GM12878 (cell line): ENCODE data around the gene TMEM175. TPM values are rescaled to one million over a fixed set of nuclear protein-coding genes. Genes with fewer than 3 reads are reported as not detected.
A peak's percentile ranks its signal among the peaks of the same experiment; 100 is the strongest.
"Not testable (repeated sequence)": the region's sequence is repeated elsewhere in the genome, so short reads cannot be mapped to it uniquely, and the experiment has no call there.

ENCODE experiments used
- ATAC-seq: fragments of 200-7000 bp; cut with Tn5 transposase; 3 replicates; pipeline ENCODE4 v1.9.1; 2020; ENCODE audit warnings: mild to moderate bottlenecking, moderate library complexity
- BruUV-seq: library from RNA; stranded (reverse); fragments of 400-500 nt; replicated peaks from 2 replicates; lab custom pipeline; 2021; lab: Mats Ljungman, UMichigan
- CTCF ChIA-PET: fragments of 300-600 bp; sonication (Branson Sonifier 250); formaldehyde crosslinking; extraction: SDS; loops from one replicate; lab custom pipeline; 2021; ENCODE audit warnings: inconsistent platforms; lab: Yijun Ruan, JAX
- POLR2A ChIA-PET: fragments of 350-600 bp; formaldehyde crosslinking; extraction: SDS; loops from one replicate; lab custom pipeline; 2021; ENCODE audit warnings: inconsistent platforms; lab: Charles Lee
- RAD21 ChIA-PET: fragments of 300-600 bp; sonication (Branson Sonifier 250); formaldehyde crosslinking; loops from one replicate; lab custom pipeline; 2023; ENCODE audit warnings: antibody characterized with exemption; ENCODE audit not compliant: unreplicated experiment; lab: Charles Lee
- SMC1A ChIA-PET: fragments of 300-600 bp; sonication (Branson Sonifier 250); formaldehyde crosslinking; loops from one replicate; lab custom pipeline; 2023; ENCODE audit not compliant: unreplicated experiment, uncharacterized antibody; lab: Charles Lee
- DNase-seq: peaks from one replicate; pipeline ENCODE4 v3.0.0-alpha.2; 2011; ENCODE audit warnings: low read depth, low spot score
- FAIRE-seq: peaks from 3 replicates; lab custom pipeline; 2011; peaks lifted over from hg19 to GRCh38; lab: Jason Lieb, UNC
- H2AFZ ChIP-seq: 2 replicates; pipeline ENCODE4 v1.6.0; 2011; ENCODE audit warnings: low read depth, low read length, control low read depth; ENCODE audit not compliant: control insufficient read depth
- H3K27ac ChIP-seq: 2 replicates; pipeline ENCODE4 v1.5.1; 2011; ENCODE audit warnings: control low read depth; ENCODE audit not compliant: control insufficient read depth, insufficient read depth
- H3K27me3 ChIP-seq, 2 experiments: replicated peaks in 1 of 2; 2 replicates each; pipeline versions ENCODE4 v1.6.0 to v1.6.1; 2011; ENCODE audit warnings: low read length in 1 of 2; ENCODE audit not compliant: control insufficient read depth in 2 of 2, insufficient read depth in 2 of 2
- H3K36me3 ChIP-seq, 2 experiments: 2 replicates each; pipeline ENCODE4 v1.5.1; 2011; ENCODE audit warnings: low read length in 1 of 2; ENCODE audit not compliant: control insufficient read depth in 2 of 2, insufficient read depth in 2 of 2
- H3K4me1 ChIP-seq: 2 replicates; pipeline ENCODE4 v1.6.1; 2011; ENCODE audit warnings: mild to moderate bottlenecking, low read length, moderate library complexity, mixed read lengths; ENCODE audit not compliant: control insufficient read depth, insufficient read depth
- H3K4me2 ChIP-seq: 2 replicates; pipeline ENCODE4 v1.6.0; 2011; ENCODE audit warnings: control low read depth; ENCODE audit not compliant: control insufficient read depth, insufficient read depth
- H3K4me3 ChIP-seq: fragments of 200-600 bp; sonication (generic); 2 replicates; pipeline ENCODE4 v1.5.1; 2016
- H3K79me2 ChIP-seq: 2 replicates; pipeline ENCODE4 v1.6.0; 2011; ENCODE audit warnings: low read length; ENCODE audit not compliant: control insufficient read depth, insufficient read depth
- H3K9ac ChIP-seq: 2 replicates; pipeline ENCODE4 v1.8.0; 2011; ENCODE audit warnings: low read length, control low read depth, mixed read lengths; ENCODE audit not compliant: control insufficient read depth, insufficient read depth
- H3K9me3 ChIP-seq: replicated peaks from 3 replicates; pipeline ENCODE4 v1.5.1; 2011; ENCODE audit warnings: mild to moderate bottlenecking, low read length; ENCODE audit not compliant: control insufficient read depth, insufficient read depth
- H4K20me1 ChIP-seq: 2 replicates; pipeline ENCODE4 v1.6.0; 2011; ENCODE audit not compliant: control insufficient read depth, insufficient read depth
- CBFB ChIP-seq: IDR thresholded peaks from 2 replicates; pipeline ENCODE4 v1.6.1; 2016; ENCODE audit warnings: antibody characterized with exemption, low read depth
- CTCF ChIP-seq, 3 experiments: IDR thresholded peaks in 2 of 3; conservative IDR thresholded peaks in 1 of 3; 2 replicates each; pipeline ENCODE4 v1.5.1; 2011; ENCODE audit warnings: low read depth in 3 of 3, low read length in 3 of 3, mild to moderate bottlenecking in 3 of 3, control low read depth in 2 of 3, moderate library complexity in 2 of 3, inconsistent platforms in 1 of 3, mixed read lengths in 1 of 3; ENCODE audit not compliant: control insufficient read depth in 2 of 3, insufficient read depth in 1 of 3; ENCODE audit errors: extremely low read depth in 1 of 3
- HDGF ChIP-seq: fragments of 450-650 bp; IDR thresholded peaks from 2 replicates; pipeline ENCODE4 v1.6.1; 2016; ENCODE audit warnings: antibody characterized with exemption
- MEF2B ChIP-seq: fragments of 450-650 bp; IDR thresholded peaks from 2 replicates; pipeline ENCODE4 v1.6.1; 2018; ENCODE audit warnings: mild to moderate bottlenecking, moderate library complexity; ENCODE audit not compliant: partially characterized antibody, poor library complexity, severe bottlenecking
- RAD21 ChIP-seq: IDR thresholded peaks from 2 replicates; pipeline ENCODE4 v1.6.1; 2011; ENCODE audit warnings: mild to moderate bottlenecking, low read depth, low read length, moderate library complexity; ENCODE audit not compliant: insufficient read depth
- SREBF1 ChIP-seq: IDR thresholded peaks from 2 replicates; pipeline ENCODE4 v1.6.1; 2012; ENCODE audit warnings: mild to moderate bottlenecking, low read length
- WGBS: methylation state at CpG from one replicate; pipeline ENCODE4 v1.1.6; 2016; ENCODE audit warnings: low lambda C conversion rate; ENCODE audit not compliant: insufficient replicate concordance, insufficient coverage; ENCODE audit errors: missing lambda C conversion rate; 5-methylcytosine and 5-hydroxymethylcytosine counted together
- in situ Hi-C: fragments of 300-500 bp; cut with MboI; formaldehyde crosslinking; loops from 9 replicates; pipeline ENCODE4 v1.14.3; 2018; ENCODE audit warnings: mixed read lengths
- intact Hi-C: fragments of 100-400 bp; cut with micrococcal nuclease; formaldehyde crosslinking; loops from one replicate; pipeline ENCODE4 v1.14.2; 2022; ENCODE audit not compliant: unreplicated experiment
- polyA plus RNA-seq, 11 experiments: library from polyadenylated mRNA; depleted of rRNA in 4 of 11; unstranded in 6 of 11; stranded (reverse) in 5 of 11; fragments of >200 nt; fragmentation: Nextera tagmentation in 4 of 11; fragmentation: Illumina TruSeq in 1 of 11; extraction: Ambion mirVana in 4 of 11; extraction: Trizol in 1 of 11; gene quantifications; 1 replicate in 1 of 11; 2 replicates in 10 of 11; pipeline versions ENCODE4 v1.2.1 to v1.2.3, GENCODE V29; 2011 to 2016; ENCODE audit warnings: inconsistent platforms in 2 of 11, missing spikeins in 2 of 11, low read depth in 1 of 11
- total RNA-seq, 4 experiments: library from RNA; depleted of rRNA in 3 of 4; stranded (reverse); fragments of >200 nt in 3 of 4; fragmentation: Illumina TruSeq in 1 of 4; extraction: Trizol in 1 of 4; gene quantifications; 2 replicates each; pipeline versions ENCODE4 v1.2.1 to v1.2.3, GENCODE V29; 2013 to 2021
- TF ChIP-seq, protein P1 (sequence below): fragments of 150-350 bp; IDR thresholded peaks from 2 replicates; pipeline ENCODE4 v1.6.1; 2014; ENCODE audit warnings: mild to moderate bottlenecking, low read depth, low read length

TMEM175 gene
- total and polyA plus RNA-seq, 10 of the 15 experiments (the other 5 are each of a cell fraction or from before 2014, with no cell fraction given): 0.11 to 39.5 (median 22.3) TPM

- intact Hi-C loops (no loop called here), in situ Hi-C loops (no loop called here)
- peak in 1 of 3 experiments; percentile 7; a peak in 1 of 6 replicates for TF ChIP-seq CTCF (IDR thresholded peaks at IDR 0.05 in 2 of 3, conservative IDR thresholded peaks at IDR 0.05 in 1 of 3; ENCODE audit: control insufficient read depth in 2 of 3, extremely low read depth in 1 of 3, insufficient read depth in 1 of 3, low read depth in 3 of 3, low read length in 3 of 3)
- no peak for TF ChIP-seq RAD21
- TF ChIP-seq MEF2B: no peak
- no peak for TF ChIP-seq HDGF
- TF ChIP-seq, protein P1, sequence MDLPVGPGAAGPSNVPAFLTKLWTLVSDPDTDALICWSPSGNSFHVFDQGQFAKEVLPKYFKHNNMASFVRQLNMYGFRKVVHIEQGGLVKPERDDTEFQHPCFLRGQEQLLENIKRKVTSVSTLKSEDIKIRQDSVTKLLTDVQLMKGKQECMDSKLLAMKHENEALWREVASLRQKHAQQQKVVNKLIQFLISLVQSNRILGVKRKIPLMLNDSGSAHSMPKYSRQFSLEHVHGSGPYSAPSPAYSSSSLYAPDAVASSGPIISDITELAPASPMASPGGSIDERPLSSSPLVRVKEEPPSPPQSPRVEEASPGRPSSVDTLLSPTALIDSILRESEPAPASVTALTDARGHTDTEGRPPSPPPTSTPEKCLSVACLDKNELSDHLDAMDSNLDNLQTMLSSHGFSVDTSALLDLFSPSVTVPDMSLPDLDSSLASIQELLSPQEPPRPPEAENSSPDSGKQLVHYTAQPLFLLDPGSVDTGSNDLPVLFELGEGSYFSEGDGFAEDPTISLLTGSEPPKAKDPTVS: no peak
- TF ChIP-seq SREBF1: no peak
- TF ChIP-seq CBFB: no peak
- 71% methylated on average over 5 of the region's 17 CpGs for WGBS
- ChIA-PET RAD21 (no interaction called here), CTCF (no interaction called here), POLR2A (no interaction called here), SMC1A (no interaction called here)
- DNase-seq (no peak), FAIRE-seq (no peak), ATAC-seq (no peak)
- H3K4me1 ChIP-seq: peaks cover 46% of the 10 kb centered on the region
- H3K79me2 ChIP-seq: peaks cover 79% of the 10 kb centered on the region
- no peak overlapping the region for H2AFZ ChIP-seq
- peaks cover 15% of the 10 kb centered on the region for H4K20me1 ChIP-seq
- no peaks in the 10 kb centered on the region; the same call in 1 of the 3 replicates for H3K9me3 ChIP-seq
- no peak overlapping the region for H3K9ac ChIP-seq
- no peak overlapping the region for H3K4me2 ChIP-seq
- H3K27me3 ChIP-seq: no peaks in the 10 kb centered on the region
- no peak overlapping the region for H3K27ac ChIP-seq
- H3K36me3 ChIP-seq: peaks cover 0 to 4% of the 10 kb centered on the region in 2 experiments; a peak in 2 of 4 replicates
- H3K4me3 ChIP-seq: no peak overlapping the region
- BruUV-seq: no TSS peak
Measured at GRCh38 chr4:926538-926937, 5.7 kb upstream of the TMEM175 start.

GRCh38 chr4:927566-927965, 4.7 kb upstream of the TMEM175 start:
- RAD21 ChIA-PET, CTCF ChIA-PET, H3K36me3 ChIP-seq, H3K4me3 ChIP-seq, H2AFZ ChIP-seq, H3K27me3 ChIP-seq, ATAC-seq, H3K9me3 ChIP-seq, FAIRE-seq, SMC1A ChIA-PET, H3K9ac ChIP-seq, H3K27ac ChIP-seq, intact Hi-C loops, in situ Hi-C loops, BruUV-seq, DNase-seq, H3K4me2 ChIP-seq: not testable (repeated sequence)
- WGBS: 93% methylated on average over 6 of the region's 21 CpGs
- peaks cover 75% of the 10 kb centered on the region for H3K79me2 ChIP-seq
- peaks cover 37% of the 10 kb centered on the region for H3K4me1 ChIP-seq
- POLR2A ChIA-PET: interaction anchor here (0.6 kb wide), 1 partner anchor 805 kb away, joined by 3 read pairs; no protein-coding TSS in a partner anchor
- H4K20me1 ChIP-seq: peaks cover 13% of the 10 kb centered on the region
